ENCODE results near the gene E2F7.

Gene E2F7

GRCh38 chr12:77049767-77050353 is 15.5 kb downstream of the E2F7 start:
- no peak overlapping the region for H3K4me3 ChIP-seq (ENCODE audit: low read depth, low read length)
- TF ChIP-seq CTCF (IDR thresholded peaks at IDR 0.05; ENCODE audit: borderline replicate concordance, insufficient read depth, low read depth, low read length), result peak; percentile 62

- TF ChIP-seq CTCF (IDR thresholded peaks at IDR 0.05; ENCODE audit: borderline replicate concordance, insufficient read depth, low read depth, low read length), result no peak
- H3K4me3 ChIP-seq (ENCODE audit: low read depth, low read length), result no peak overlapping the region
These were observed 17.8 kb downstream of the E2F7 start for GRCh38 chr12:77047341-77048109.

GRCh38 chr12:77046468-77046867 is 18.9 kb downstream of the E2F7 start:
- TF ChIP-seq CTCF (IDR thresholded peaks at IDR 0.05; ENCODE audit: borderline replicate concordance, insufficient read depth, low read depth, low read length), result no peak
- no peak overlapping the region for H3K4me3 ChIP-seq (ENCODE audit: low read depth, low read length)

GRCh38 chr12:77045183-77045582 is 20.2 kb downstream of the E2F7 start:
- H3K4me3 ChIP-seq (ENCODE audit: low read depth, low read length), result no peak overlapping the region
- no peak for TF ChIP-seq CTCF (IDR thresholded peaks at IDR 0.05; ENCODE audit: borderline replicate concordance, insufficient read depth, low read depth, low read length)

- no peak overlapping the region for H3K4me3 ChIP-seq (ENCODE audit: low read depth, low read length)
- no peak for TF ChIP-seq CTCF (IDR thresholded peaks at IDR 0.05; ENCODE audit: borderline replicate concordance, insufficient read depth, low read depth, low read length)
These were observed 20.6 kb downstream of the E2F7 start for GRCh38 chr12:77044721-77045120.

- no peak for TF ChIP-seq CTCF (IDR thresholded peaks at IDR 0.05; ENCODE audit: borderline replicate concordance, insufficient read depth, low read depth, low read length)
These were observed 22.5 kb downstream of the E2F7 start for GRCh38 chr12:77042833-77043232.

GRCh38 chr12:77040231-77040630 is 25.1 kb downstream of the E2F7 start:
- H3K4me3 ChIP-seq (ENCODE audit: low read depth, low read length), result no peak overlapping the region
- no peak for TF ChIP-seq CTCF (IDR thresholded peaks at IDR 0.05; ENCODE audit: borderline replicate concordance, insufficient read depth, low read depth, low read length)

More at GRCh38 chr12:77042833-77043232, 22.5 kb downstream of the E2F7 start:
- H3K4me3 ChIP-seq (ENCODE audit: low read depth, low read length), result no peak overlapping the region

All from GM12875 (cell line).